Transverse colon (tissue), 4 donors: ENCODE results near the gene SP140L. TPM values are rescaled to one million over a fixed set of nuclear protein-coding genes. Genes with fewer than 3 reads are reported as not detected.
A peak's percentile ranks its signal among the peaks of the same experiment; 100 is the strongest.

Experiments used
- DNase-seq: peaks from one replicate; pipeline ENCODE4 v3.0.0-alpha.2; 2019
- H3K27ac ChIP-seq, 4 donors: fragments of 200-600 bp; sonication (generic); 2 replicates each; pipeline ENCODE4 v1.5.1; 2016 to 2018; ENCODE audit warnings: inconsistent platforms in 4 of 4
- H3K27me3 ChIP-seq: fragments of 200-600 bp; sonication (generic); 2 replicates; pipeline ENCODE4 v1.5.1; 2017; ENCODE audit warnings: inconsistent platforms
- H3K36me3 ChIP-seq, 4 donors: fragments of 200-600 bp; sonication (generic); 2 replicates each; pipeline ENCODE4 v1.5.1; 2017 to 2019; ENCODE audit warnings: inconsistent platforms in 4 of 4
- H3K4me1 ChIP-seq, 4 donors: fragments of 200-600 bp; sonication (generic); 2 replicates each; pipeline ENCODE4 v1.5.1; 2017 to 2020; ENCODE audit warnings: inconsistent platforms in 4 of 4
- H3K4me3 ChIP-seq, 4 donors: fragments of 200-600 bp; sonication (generic); 1 replicate in 1 of 4; 2 replicates in 3 of 4; pipeline versions ENCODE4 v1.5.1 to v1.6.1; 2017 to 2019; ENCODE audit warnings: inconsistent platforms in 4 of 4
- H3K9me3 ChIP-seq, 2 donors: fragments of 200-600 bp; sonication (generic); 2 replicates each; pipeline ENCODE4 v1.5.1; 2017 to 2019; ENCODE audit warnings: inconsistent platforms in 2 of 2
- CTCF ChIP-seq, 5 experiments: fragments of 200-600 bp in 3 of 5; fragments of 450-650 bp in 2 of 5; sonication (generic) in 3 of 5; IDR thresholded peaks; 1 replicate in 2 of 5; 2 replicates in 3 of 5; pipeline ENCODE4 v1.5.1; 2016 to 2017; ENCODE audit warnings: antibody characterized with exemption in 5 of 5, inconsistent platforms in 3 of 5, mild to moderate bottlenecking in 2 of 5, moderate library complexity in 1 of 5
- EP300 ChIP-seq: sonication (generic); formaldehyde crosslinking; IDR thresholded peaks from one replicate; pipeline ENCODE4 v1.6.1; 2017; ENCODE audit warnings: antibody characterized with exemption, low read depth
- POLR2A ChIP-seq: fragments of 450-650 bp; IDR thresholded peaks from one replicate; pipeline ENCODE4 v1.6.1; 2016; ENCODE audit warnings: antibody characterized with exemption, mild to moderate bottlenecking, moderate library complexity
- POLR2AphosphoS5 ChIP-seq, 3 donors: sonication (generic); formaldehyde crosslinking; IDR thresholded peaks; one replicate each; pipeline ENCODE4 v1.6.1; 2016; ENCODE audit warnings: antibody characterized with exemption in 3 of 3
- WGBS, 2 donors: methylation state at CpG; one replicate each; pipeline ENCODE4 v1.1.5; 2018; ENCODE audit warnings: low coverage in 1 of 2; 5-methylcytosine and 5-hydroxymethylcytosine counted together
- in situ Hi-C, 4 donors: fragments of 200-750 bp; cut with MboI; loops; one replicate each; pipeline versions ENCODE4 v1.15.0 to v1.15.1; 2017; ENCODE audit warnings: low sequenced_read_pairs in 3 of 4, low pct_ligation_motif_present in 1 of 4, low pct_unique_long_range_greater_than_20kb in 1 of 4
- intact Hi-C: fragments of 100-400 bp; cut with DNase I; formaldehyde crosslinking; loops from one replicate; pipeline ENCODE4 v1.15.1; 2023; ENCODE audit warnings: low total_unique reads
- total RNA-seq, 4 donors: library from RNA; depleted of rRNA; stranded (reverse); fragments of >200 nt; gene quantifications; one replicate each; pipeline ENCODE4 v1.1.0, GENCODE V29; 2016

SP140L gene
- total RNA-seq, 4 donors from 2014 or later = 6.8 to 32.9 (median 17.9) TPM

- in situ Hi-C loops = no loop called here
- no peak overlapping the region for H3K27ac ChIP-seq
- no peak for DNase-seq
- H3K36me3 ChIP-seq = peaks cover 0 to under 1% (median 0%) of the 10 kb centered on the region in 4 donors
- WGBS, 2 donors = 91 to 92% methylated on average over 3 to 4 of the region's 4 CpGs
- peaks cover 6 to 82% (median 25%) of the 10 kb centered on the region in 4 donors for H3K4me1 ChIP-seq
- H3K4me3 ChIP-seq = no peak overlapping the region
- H3K27me3 ChIP-seq = no peaks in the 10 kb centered on the region
- no peaks in the 10 kb centered on the region for H3K9me3 ChIP-seq
- intact Hi-C loops = no loop called here
- TF ChIP-seq CTCF (IDR thresholded peaks at IDR 0.05) = peak in 2 of 5 experiments; percentile 11 to 18
- TF ChIP-seq POLR2A = no peak
Observed at GRCh38 chr2:230422149-230422548, 95.2 kb downstream of the SP140L start.

- Histone ChIP-seq H3K4me1 (peaks cover 5 to 65% (median 13%) of the 10 kb centered on the region in 4 donors), H3K9me3 (peaks cover 0 to 2% of the 10 kb centered on the region in 2 donors), H3K4me3 (no peak overlapping the region), H3K36me3 (peaks cover 0 to 19% (median 4%) of the 10 kb centered on the region in 4 donors), H3K27me3 (no peaks in the 10 kb centered on the region), H3K27ac (no peak overlapping the region)
- TF ChIP-seq POLR2A (no peak), POLR2AphosphoS5 (IDR thresholded peaks at IDR 0.05) (no peak)
- DNase-seq = no peak
- intact Hi-C loops = no loop called here
- in situ Hi-C loops = no loop called here
- WGBS, 2 donors = 89 to 90% methylated on average over 3 of the region's 3 CpGs
Observed at GRCh38 chr2:230423851-230424458, 97.0 kb downstream of the SP140L start.

GRCh38 chr2:230425377-230425776, 98.4 kb downstream of the SP140L start:
- in situ Hi-C loops = no loop called here
- H3K9me3 ChIP-seq = peaks cover 8 to 9% of the 10 kb centered on the region in 2 donors
- no peak for DNase-seq
- WGBS, 2 donors = 62 to 75% methylated on average over 1 of the region's 1 CpG
- H3K27me3 ChIP-seq = no peaks in the 10 kb centered on the region
- intact Hi-C loops = no loop called here
- TF ChIP-seq EP300 (no peak), CTCF (IDR thresholded peaks at IDR 0.05) (no peak), POLR2A (no peak), POLR2AphosphoS5 (IDR thresholded peaks at IDR 0.05) (no peak)
- no peak overlapping the region for H3K27ac ChIP-seq
- peaks cover 0 to 29% (median 7%) of the 10 kb centered on the region in 4 donors for H3K36me3 ChIP-seq
- H3K4me1 ChIP-seq = peaks cover 5 to 51% (median 9%) of the 10 kb centered on the region in 4 donors
- H3K4me3 ChIP-seq = no peak overlapping the region

- peaks cover 0 to 20% (median 0%) of the 10 kb centered on the region in 4 donors for H3K4me1 ChIP-seq
- TF ChIP-seq EP300 (no peak), CTCF (IDR thresholded peaks at IDR 0.05) (no peak), POLR2A (no peak), POLR2AphosphoS5 (IDR thresholded peaks at IDR 0.05) (no peak)
- H3K4me3 ChIP-seq = no peak overlapping the region
- H3K27ac ChIP-seq = no peak overlapping the region
- H3K9me3 ChIP-seq = peaks cover 8 to 9% of the 10 kb centered on the region in 2 donors
- in situ Hi-C loops (no loop called here), intact Hi-C loops (no loop called here)
- no peaks in the 10 kb centered on the region for H3K27me3 ChIP-seq
- peaks cover 0 to 29% (median 7%) of the 10 kb centered on the region in 4 donors for H3K36me3 ChIP-seq
- no peak for DNase-seq
Observed at GRCh38 chr2:230429513-230429912, 102.5 kb downstream of the SP140L start.
